OCI-LY7 (cell line): ENCODE measurements around the gene GAN. TPM values are rescaled to one million over a fixed set of nuclear protein-coding genes. Genes with fewer than 3 reads are reported as not detected.

Experiments
- BruUV-seq: library from RNA; stranded (reverse); fragments of 400-500 nt; replicated peaks from 2 replicates; lab custom pipeline; 2021; lab: Mats Ljungman, UMichigan
- CTCF ChIA-PET: fragments of 300-600 bp; sonication (Branson Sonifier 250); formaldehyde crosslinking; loops from one replicate; lab custom pipeline; 2022; ENCODE audit warnings: antibody characterized with exemption; ENCODE audit not compliant: unreplicated experiment; lab: Charles Lee
- POLR2A ChIA-PET: fragments of 300-600 bp; sonication (Branson Sonifier 250); formaldehyde crosslinking; loops from one replicate; lab custom pipeline; 2022; ENCODE audit warnings: antibody characterized with exemption; lab: Charles Lee
- DNase-seq: peaks from one replicate; pipeline ENCODE4 v3.0.0-alpha.2; 2015; ENCODE audit warnings: low spot score
- H2AFZ ChIP-seq: fragments of 200-600 bp; sonication (generic), shearing (Covaris generic); 2 replicates; pipeline ENCODE4 v1.6.1; 2014; ENCODE audit warnings: mild to moderate bottlenecking, antibody characterized with exemption, low read length, moderate library complexity
- H3K27ac ChIP-seq: fragments of 200-600 bp; sonication (generic); 2 replicates; pipeline ENCODE4 v1.5.1; 2014; ENCODE audit warnings: mixed run types, low read depth, mild to moderate bottlenecking, moderate library complexity, low read length, inconsistent platforms; ENCODE audit not compliant: poor library complexity, severe bottlenecking
- H3K36me3 ChIP-seq: fragments of 200-600 bp; sonication (generic); 2 replicates; pipeline ENCODE4 v1.6.1; 2014; ENCODE audit warnings: mild to moderate bottlenecking, antibody characterized with exemption, low read length, moderate library complexity, mixed read lengths; ENCODE audit not compliant: insufficient read depth
- H3K4me1 ChIP-seq: fragments of 200-600 bp; sonication (generic); 2 replicates; pipeline ENCODE4 v1.5.1; 2014; ENCODE audit warnings: mild to moderate bottlenecking, low read length; ENCODE audit not compliant: insufficient read depth, poor library complexity, severe bottlenecking
- H3K4me2 ChIP-seq: fragments of 200-600 bp; sonication (generic); 2 replicates; pipeline ENCODE4 v1.6.1; 2014; ENCODE audit warnings: mild to moderate bottlenecking, low read length
- H3K4me3 ChIP-seq: fragments of 200-600 bp; sonication (generic); 2 replicates; pipeline ENCODE4 v1.5.1; 2014; ENCODE audit warnings: mild to moderate bottlenecking, low read depth, low read length; ENCODE audit not compliant: poor library complexity, severe bottlenecking
- H3K79me2 ChIP-seq: fragments of 200-600 bp; sonication (generic); 2 replicates; pipeline ENCODE4 v1.6.1; 2016; ENCODE audit warnings: low read depth, mild to moderate bottlenecking, low read length, moderate library complexity, mixed read lengths; ENCODE audit not compliant: insufficient read depth
- H3K9me2 ChIP-seq: fragments of 200-600 bp; sonication (generic); 2 replicates; pipeline ENCODE4 v1.6.1; 2016; ENCODE audit warnings: mild to moderate bottlenecking, low read length, mixed read lengths; ENCODE audit not compliant: insufficient read depth
- H3K9me3 ChIP-seq: fragments of 200-600 bp; sonication (generic); 2 replicates; pipeline ENCODE4 v1.6.1; 2014; ENCODE audit warnings: mild to moderate bottlenecking, mixed run types, low read length, mixed read lengths
- H4K20me1 ChIP-seq: fragments of 200-600 bp; sonication (generic); 2 replicates; pipeline ENCODE4 v1.6.1; 2014; ENCODE audit warnings: mild to moderate bottlenecking, antibody characterized with exemption, low read length, moderate library complexity, mixed read lengths; ENCODE audit not compliant: insufficient read depth
- CTCF ChIP-seq: fragments of 200-600 bp; sonication (generic); conservative IDR thresholded peaks from 2 replicates; pipeline ENCODE4 v1.5.1; 2014; ENCODE audit warnings: mild to moderate bottlenecking, antibody characterized with exemption, low read length, moderate library complexity, mixed read lengths
- EZH2phosphoT487 ChIP-seq: fragments of 200-600 bp; sonication (generic); IDR thresholded peaks from 2 replicates; pipeline ENCODE4 v1.6.1; 2018; ENCODE audit warnings: low read depth, borderline replicate concordance, mild to moderate bottlenecking, mixed run types, antibody characterized with exemption, low read length, moderate library complexity, mixed read lengths
- intact Hi-C: fragments of 100-400 bp; cut with micrococcal nuclease; formaldehyde crosslinking; loops from one replicate; pipeline ENCODE4 v1.10.0; 2022; ENCODE audit not compliant: unreplicated experiment
- total RNA-seq, 2 experiments: library from RNA; depleted of rRNA in 1 of 2; stranded (reverse); fragments of >200 nt in 1 of 2; shearing (Covaris generic) in 1 of 2; gene quantifications; 2 replicates each; pipeline ENCODE4 v1.2.3, GENCODE V29; 2014 to 2022

The GAN gene
- total RNA-seq, 2 experiments from 2014 or later, result 5.1 to 14.2 TPM

DNA sequence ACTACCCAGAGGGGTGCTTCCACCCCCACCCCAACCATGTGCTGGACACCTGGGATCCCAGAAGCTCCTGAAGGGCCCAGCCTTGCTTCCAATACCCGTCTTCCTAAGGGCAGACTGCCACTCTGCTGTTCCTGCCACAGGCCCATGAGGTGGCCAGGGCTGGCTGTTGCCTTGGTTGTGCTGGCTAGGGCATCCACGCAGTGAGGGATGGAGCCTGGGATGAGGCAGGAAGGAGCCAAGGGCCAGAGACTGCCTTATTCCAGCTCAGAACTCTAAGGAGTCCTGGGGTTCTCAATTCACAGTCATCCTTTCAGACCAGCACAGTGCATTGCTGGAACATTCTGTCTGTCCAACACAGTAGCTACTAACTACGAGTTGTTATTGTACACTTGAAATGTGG, 38.4 kb upstream of the GAN start:
- Histone ChIP-seq H4K20me1 (no peaks in the 10 kb centered on the region), H2AFZ (no peak overlapping the region), H3K79me2 (no peaks in the 10 kb centered on the region), H3K4me2 (no peak overlapping the region), H3K4me1 (no peaks in the 10 kb centered on the region), H3K9me3 (no peaks in the 10 kb centered on the region), H3K4me3 (no peak overlapping the region), H3K27ac (no peak overlapping the region), H3K9me2 (no peaks in the 10 kb centered on the region), H3K36me3 (no peaks in the 10 kb centered on the region)
- intact Hi-C loops, result no loop called here
- no TSS peak for BruUV-seq
- TF ChIP-seq EZH2phosphoT487, result no peak
- ChIA-PET CTCF (no interaction called here), POLR2A (interaction anchor here (0.5 kb wide), 1 partner anchor 72 kb away, joined by 4 read pairs; no protein-coding TSS in a partner anchor)
- no peak for DNase-seq

DNA sequence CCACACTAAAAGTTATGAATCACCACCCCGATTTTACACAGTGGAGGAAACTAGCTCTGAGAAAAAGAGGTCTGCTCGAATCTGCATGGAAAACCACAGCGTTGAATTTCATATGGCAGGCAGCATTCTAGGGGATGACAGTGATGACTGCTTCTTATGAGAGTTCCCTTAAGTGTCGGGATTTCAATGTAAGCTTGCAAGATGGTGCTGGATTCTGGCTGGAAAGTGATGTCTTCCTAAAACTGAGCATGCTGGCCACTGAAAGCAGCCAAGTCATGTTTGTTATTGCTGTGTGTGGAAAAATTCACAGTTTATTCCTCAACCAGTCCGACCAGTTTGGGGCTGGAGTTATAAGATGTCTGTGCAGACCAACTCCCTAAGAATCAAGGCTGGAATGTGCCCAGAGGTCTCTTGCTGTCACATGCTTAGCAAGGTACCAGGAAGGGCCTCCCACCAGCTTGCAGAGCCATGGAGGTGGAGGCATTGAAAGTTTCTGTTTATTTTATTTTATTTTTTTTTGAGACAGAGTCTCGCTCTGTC, 37.2 kb upstream of the GAN start:
- no peaks in the 10 kb centered on the region for H3K36me3 ChIP-seq
- no peaks in the 10 kb centered on the region for H3K4me1 ChIP-seq
- DNase-seq, result no peak
- H3K79me2 ChIP-seq, result no peaks in the 10 kb centered on the region
- no peak overlapping the region for H3K27ac ChIP-seq
- intact Hi-C loops, result no loop called here
- H3K4me2 ChIP-seq, result no peak overlapping the region
- ChIA-PET POLR2A (interaction anchor here (0.6 kb wide), 1 partner anchor 157 kb away, joined by 4 read pairs; no protein-coding TSS in a partner anchor), CTCF (no interaction called here)
- no peak overlapping the region for H3K4me3 ChIP-seq
- no peaks in the 10 kb centered on the region for H3K9me3 ChIP-seq
- TF ChIP-seq EZH2phosphoT487, result no peak
- TF ChIP-seq CTCF, result no peak
- BruUV-seq, result no TSS peak
- H3K9me2 ChIP-seq, result no peaks in the 10 kb centered on the region
- no peaks in the 10 kb centered on the region for H4K20me1 ChIP-seq
- no peak overlapping the region for H2AFZ ChIP-seq

GRCh38 chr16:81278526-81278925, 36.2 kb upstream of the GAN start:
- no peak for TF ChIP-seq CTCF
- no peak for TF ChIP-seq EZH2phosphoT487
- no peaks in the 10 kb centered on the region for H3K9me2 ChIP-seq
- ChIA-PET CTCF (no interaction called here), POLR2A (no interaction called here)
- no peak overlapping the region for H3K4me2 ChIP-seq
- no peak overlapping the region for H2AFZ ChIP-seq
- H3K4me3 ChIP-seq, result no peak overlapping the region
- H3K36me3 ChIP-seq, result no peaks in the 10 kb centered on the region
- H3K9me3 ChIP-seq, result no peaks in the 10 kb centered on the region
- H3K27ac ChIP-seq, result no peak overlapping the region
- no peaks in the 10 kb centered on the region for H3K4me1 ChIP-seq
- no peak for DNase-seq
- intact Hi-C loops, result no loop called here
- H4K20me1 ChIP-seq, result no peaks in the 10 kb centered on the region
- BruUV-seq, result no TSS peak
- no peaks in the 10 kb centered on the region for H3K79me2 ChIP-seq
